Stimulated activated CD8-positive, alpha-beta memory T cell treated with anti-CD3 and anti-CD28 coated beads, Interleukin-7, amount 100 ng/mL, for 48 hours (primary cell): ENCODE measurements around the gene RTKN.
"Not testable (repeated sequence)": the region's sequence is repeated elsewhere in the genome, so short reads cannot be mapped to it uniquely, and the experiment has no call there.

Experiments used
- DNase-seq, 2 donors: peaks; one replicate each; pipeline ENCODE4 v3.0.0-alpha.2; 2020; ENCODE audit warnings: low read depth in 1 of 2; ENCODE audit errors: extremely low read depth in 1 of 2

The RTKN gene

DNA sequence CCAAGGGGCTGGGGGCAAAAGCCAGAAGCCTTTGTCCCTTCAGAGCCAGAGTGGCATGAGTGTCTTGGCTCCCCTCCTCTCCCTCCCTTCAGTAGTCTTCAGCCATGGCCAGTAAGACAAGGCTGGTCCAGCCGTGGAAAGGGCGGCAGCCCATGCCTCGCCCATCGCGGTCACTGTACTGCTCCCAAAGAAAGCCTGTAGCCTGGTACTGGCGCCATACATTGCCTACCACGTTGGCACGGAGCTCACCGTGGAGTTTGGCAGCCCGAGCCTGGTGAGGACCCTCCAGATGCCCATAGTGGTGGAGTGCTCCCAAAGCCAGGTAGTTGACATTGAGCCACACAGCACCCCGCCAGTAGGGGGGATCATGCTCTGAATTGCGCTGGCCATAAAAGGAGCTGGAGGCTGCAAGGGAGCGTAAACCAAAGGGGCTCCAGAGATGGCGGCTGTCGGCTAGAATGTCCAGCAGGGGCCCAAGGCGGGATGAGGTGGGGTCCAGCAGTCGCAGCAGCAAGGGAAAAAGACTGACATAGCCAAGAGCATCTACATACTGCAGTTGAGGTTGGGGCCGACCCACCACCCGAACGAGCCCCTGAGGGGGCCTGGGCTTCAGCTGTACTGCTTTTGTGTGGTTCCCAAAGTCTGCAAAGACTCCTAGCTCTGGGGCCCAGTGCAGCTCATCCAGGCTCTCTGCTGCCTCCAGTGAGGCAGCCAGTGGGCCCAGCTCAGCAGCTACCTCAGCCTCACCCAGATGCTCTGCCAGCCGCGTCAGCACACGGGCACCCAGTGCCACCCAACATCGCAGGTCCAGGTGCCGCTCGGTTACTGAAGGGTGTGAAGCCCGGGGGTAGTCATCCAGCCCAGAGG is 19.7 kb upstream of the RTKN start:
- no peak for DNase-seq

DNA sequence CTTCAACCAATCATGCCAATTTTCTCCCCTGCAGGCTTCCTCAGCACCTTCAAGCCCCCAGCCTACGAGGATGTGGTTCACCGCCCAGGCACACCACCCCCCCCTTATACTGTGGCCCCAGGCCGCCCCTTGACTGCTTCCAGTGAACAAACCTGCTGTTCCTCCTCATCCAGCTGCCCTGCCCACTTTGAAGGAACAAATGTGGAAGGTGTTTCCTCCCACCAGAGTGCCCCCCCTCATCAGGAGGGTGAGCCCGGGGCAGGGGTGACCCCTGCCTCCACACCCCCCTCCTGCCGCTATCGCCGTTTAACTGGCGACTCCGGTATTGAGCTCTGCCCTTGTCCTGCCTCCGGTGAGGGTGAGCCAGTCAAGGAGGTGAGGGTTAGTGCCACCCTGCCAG is 18.4 kb upstream of the RTKN start:
- DNase-seq: not testable (repeated sequence)

DNA sequence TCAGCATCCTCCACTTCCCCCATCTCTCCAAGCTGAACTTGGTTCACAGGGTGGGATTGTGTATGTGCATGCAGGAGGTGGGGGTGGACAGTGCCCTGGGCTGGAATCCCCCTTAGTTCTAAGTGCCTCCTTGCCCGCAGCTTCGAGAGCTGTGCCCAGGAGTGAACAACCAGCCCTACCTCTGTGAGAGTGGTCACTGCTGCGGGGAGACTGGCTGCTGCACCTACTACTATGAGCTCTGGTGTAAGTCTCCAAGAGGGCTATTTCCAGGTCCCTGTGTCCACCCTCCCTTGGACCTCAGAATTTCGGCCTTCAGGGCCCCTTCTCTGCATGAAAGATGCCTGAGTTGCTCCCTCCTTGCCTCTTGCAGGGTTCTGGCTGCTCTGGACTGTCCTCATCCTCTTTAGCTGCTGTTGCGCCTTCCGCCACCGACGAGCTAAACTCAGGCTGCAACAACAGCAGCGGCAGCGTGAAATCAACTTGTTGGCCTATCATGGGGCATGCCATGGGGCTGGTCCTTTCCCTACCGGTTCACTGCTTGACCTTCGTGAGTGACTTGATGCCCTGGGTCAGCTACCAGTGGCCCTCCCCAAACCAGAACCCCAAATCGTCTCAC is 17.9 kb upstream of the RTKN start:
- DNase-seq: not testable (repeated sequence)

DNA sequence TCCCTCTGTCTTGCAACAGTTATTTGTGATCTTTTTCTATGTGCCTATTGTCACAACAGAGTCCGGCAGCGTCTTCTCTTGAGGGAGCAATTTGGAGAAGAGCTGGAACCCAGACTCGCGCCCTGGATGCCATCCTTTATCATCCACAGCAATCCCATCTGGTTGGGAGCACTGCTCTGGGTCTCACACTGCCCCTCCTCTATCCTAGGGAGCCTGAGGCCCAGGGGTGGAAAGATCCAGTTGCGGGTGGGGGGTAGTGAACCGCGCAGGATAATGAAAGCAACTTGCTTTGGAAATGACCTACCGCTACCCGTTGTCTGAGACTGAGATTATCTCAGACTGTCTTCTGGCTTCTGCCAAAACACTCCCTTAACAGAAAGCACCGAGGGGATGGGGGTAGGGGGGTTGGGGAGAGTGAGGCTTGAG is 17.2 kb upstream of the RTKN start:
- no peak for DNase-seq

DNA sequence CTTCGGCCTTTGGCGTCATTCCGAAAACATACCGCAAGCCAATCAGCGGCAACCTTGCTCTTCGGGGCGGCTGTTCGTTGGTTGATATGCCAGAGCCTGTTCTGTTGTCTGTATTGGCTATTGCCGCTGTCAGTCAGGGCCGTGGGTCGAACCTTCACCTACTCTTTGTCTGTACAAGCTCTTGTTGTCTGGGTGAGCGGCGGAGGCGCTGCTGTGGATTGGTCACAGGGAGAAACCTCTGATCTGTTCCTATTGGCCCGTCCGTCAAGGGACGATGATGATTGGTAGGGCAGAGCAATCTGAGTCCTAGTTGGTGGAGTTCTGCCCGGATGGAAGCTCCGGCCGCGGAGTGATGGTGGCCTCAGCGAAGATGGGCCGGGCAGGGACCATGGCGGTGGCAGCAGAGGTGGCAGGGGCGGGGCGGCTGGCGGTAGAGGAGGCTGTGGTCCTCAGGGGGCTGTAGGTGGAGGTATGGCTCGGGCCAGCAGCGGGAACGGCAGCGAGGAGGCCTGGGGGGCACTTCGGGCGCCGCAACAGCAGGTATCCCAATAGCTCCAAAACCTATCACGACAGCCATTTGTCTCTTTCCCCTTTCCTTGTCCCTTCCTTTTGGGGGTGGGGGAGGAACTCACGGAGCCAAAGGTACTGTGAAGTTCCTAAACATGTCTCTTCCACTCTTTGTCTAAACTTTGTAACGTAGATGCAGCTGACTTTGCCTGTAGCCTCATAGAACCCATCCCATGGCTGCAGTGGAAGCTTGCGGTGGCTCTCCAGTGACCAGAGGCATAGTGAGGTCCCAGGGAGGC is 16.6 kb upstream of the RTKN start, which contains the start of gene WBP1:
TSS of gene WBP1 (plus strand) at position 307 of the 806 bp plus-strand sequence. CDS start at position 472, 165 bp downstream.
- peak; percentile 95 to 100 for DNase-seq

DNA sequence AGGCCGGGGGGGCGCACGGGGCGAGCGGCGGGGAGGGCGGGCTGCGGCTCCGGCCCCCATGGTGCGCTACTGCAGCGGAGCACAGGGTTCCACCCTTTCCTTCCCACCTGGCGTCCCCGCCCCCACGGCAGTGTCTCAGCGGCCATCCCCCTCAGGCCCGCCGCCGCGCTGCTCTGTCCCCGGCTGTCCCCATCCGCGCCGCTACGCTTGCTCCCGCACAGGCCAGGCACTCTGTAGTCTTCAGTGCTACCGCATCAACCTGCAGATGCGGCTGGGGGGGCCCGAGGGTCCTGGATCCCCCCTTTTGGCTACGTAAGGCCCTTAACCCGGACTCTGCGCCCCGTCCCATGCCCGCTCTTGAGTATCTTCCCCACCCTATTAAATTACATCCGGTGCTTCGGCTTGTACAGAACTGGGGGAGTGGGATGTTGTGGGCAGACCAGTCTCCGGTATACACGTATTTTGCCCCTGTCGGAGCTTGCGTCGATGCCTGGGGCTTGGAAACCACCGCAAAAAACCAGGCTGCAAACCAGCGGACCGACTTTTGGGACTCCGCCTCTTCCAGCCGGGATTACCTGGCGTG is 15.9 kb upstream of the RTKN start:
- peak; percentile 71 to 80 for DNase-seq

DNA sequence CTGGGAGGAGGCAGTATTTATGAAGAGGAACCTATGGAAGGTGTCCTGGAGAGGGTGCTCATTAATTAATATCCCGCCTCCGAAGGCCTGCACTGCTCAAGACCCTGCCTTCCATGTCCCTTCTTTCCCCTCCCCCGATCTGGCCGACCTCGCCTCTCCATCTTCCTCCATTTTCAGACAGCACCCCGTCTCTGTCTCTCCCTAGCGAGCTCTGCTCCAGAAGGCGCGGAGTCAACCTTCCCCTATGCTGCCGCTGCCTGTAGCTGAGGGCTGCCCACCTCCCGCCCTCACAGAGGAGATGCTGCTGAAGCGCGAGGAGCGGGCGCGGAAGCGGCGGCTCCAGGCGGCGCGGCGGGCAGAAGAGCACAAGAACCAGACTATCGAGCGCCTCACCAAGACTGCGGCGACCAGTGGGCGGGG is 15.4 kb upstream of the RTKN start:
- no peak for DNase-seq

DNA sequence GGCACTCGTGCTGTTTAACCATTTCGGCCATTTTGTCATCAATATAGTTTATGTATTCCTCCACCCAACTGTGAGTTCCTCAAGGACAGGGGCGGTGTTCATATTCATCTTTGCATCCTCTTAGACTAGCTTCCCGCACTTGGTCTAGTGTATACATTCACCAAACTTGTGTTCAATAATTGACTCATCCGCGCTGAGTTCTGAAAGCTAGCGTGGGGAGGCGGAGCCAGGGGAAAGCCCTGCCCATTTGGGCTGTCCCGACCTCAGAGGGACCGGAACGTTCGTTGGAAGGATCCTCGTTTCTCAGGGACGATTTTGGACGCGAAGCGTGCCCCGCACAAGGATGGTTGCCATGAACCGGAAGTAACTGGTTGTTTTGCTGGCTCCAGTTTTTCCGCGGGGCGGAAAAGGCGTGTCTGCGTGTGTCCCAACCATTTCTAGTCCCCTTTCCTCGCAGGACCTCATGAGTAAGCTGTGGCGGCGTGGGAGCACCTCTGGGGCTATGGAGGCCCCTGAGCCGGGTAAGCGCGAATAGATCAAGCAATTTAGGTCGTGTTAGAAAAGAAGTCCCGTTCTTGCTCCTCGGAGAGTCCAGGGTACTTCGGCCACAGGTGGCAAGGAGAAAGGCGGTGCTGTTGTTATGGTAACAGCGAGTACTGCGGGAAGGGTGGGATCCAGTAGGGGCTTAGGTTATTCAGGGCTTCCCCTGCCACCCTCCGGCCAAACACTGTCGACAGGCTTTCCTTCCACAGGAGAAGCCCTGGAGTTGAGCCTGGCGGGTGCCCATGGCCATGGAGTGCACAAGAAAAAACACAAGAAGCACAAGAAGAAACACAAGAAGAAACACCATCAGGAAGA is 13.1 kb upstream of the RTKN start, which contains the start of gene INO80B:
TSS of gene INO80B (plus strand) at position 434 of the 858 bp plus-strand sequence. CDS start at position 464, 30 bp downstream.
- peak; percentile 90 to 96 for DNase-seq

DNA sequence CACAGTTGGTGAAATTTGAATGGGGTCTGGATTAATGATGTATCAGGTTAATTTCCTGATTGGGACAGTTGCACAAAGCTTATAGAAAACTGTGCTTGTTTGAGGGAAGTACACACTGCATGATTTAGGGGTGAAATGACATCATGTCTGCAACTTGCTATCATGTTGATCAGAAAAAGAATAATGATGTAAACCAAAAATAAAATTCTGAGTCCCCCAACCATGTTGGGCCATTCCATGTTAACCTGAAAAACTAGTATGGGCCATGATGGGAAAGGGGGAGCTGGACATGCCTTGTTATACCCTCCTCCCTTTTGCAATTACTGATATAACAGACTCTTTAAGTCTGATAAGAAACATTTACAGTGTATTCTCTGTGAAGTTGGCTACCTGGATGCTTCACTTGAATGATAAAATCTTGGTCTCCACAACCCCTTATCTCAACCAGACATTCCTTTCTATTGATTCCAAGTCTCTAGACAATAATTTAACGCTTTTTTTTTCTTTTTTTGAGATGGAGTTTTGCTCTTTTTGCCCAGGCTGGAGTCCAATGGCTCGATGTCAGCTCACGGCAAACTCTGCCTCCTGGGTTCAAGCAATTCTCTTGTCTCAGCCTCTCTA is 8.9 kb upstream of the RTKN start:
- no peak for DNase-seq

DNA sequence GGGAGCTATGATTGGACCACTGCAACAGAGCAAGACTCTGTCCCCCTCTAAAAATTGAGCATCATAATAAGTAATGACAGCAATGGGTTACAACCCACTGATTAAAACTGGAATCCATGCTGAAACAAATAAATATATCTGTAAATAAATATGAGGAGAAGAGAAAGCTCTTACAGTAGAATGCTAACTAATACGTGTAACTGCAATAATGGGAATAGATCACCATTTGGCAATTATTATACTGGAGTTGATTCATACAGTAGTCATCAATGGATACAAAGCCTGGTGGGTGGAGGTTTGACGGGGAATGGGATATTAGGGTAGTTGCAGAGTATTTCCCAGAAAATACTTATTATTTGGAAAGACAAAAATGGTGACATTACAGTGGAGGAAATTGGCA is 7.0 kb upstream of the RTKN start:
- no peak for DNase-seq

DNA sequence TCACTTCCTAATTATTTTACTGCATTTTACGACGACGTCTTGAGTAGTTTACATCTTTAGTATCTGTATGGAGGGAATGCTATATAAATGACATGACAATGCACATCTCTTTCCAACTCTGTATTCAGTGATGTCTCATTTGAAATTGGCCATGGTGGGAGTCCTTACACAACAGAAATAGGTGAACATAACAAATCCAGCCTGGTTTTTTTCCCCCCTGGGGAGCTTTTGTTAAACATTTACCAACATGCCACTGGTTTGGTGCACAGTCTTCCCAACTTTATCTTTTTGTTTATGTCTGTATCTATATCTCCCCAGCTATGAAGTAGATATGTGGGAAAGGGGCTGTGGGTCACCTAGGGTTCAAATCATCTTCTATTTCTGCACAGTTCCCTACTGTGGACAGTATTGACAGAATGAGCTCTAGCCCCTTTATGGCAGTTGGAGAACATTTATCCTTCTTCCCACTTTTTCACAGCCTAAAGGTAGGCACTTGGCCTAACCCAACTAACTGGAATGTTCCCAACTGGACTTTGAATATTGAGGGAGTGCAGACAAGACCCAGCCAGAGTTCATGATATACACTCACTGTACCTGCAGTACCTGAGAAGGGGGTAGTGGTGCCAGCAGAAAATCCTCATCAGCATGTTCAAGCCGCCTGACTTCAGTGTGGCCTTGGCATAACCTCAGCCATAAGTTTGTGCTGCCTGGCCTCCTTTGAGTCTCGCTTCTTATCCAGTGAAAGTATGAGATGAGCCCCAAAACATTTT is 5.7 kb upstream of the RTKN start:
- no peak for DNase-seq

DNA sequence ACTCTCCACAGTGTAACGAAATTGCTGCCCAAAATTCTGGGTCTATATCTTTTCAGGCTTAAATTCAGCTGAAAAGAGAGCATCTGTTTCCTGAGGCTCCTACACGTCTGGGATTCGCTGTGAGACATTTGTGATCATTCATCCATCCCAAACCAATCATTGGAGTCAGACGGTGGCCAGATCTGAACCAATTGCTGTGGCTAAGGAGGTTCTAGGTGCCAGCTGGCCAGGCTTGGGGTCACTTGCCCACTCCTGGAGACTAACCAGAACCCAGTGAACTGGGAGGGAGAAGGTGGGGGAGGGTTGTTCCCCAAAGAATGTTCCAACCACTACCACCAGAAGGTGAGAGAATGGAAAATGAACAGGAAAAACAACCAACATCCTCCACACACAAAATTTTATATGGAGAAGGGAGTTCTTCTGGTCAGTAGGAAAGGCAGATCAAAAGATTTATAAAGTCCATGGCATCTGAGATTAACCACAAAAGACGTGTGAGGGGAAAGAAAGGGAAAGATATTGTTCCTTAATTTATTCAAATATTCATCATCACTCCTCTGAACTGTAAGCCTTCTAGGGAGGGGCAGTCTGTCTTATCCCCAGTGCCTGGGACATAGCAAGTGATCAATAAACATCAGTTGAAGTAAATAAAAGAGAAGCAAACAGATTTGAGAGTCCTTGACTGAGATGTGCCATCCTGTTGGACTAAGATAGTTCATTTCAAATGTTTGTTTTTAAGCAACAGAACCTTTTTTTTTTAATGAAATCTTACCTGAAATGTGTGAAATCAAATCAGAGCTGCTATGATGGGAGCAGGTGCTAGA is 3.0 kb upstream of the RTKN start:
- no peak for DNase-seq

DNA sequence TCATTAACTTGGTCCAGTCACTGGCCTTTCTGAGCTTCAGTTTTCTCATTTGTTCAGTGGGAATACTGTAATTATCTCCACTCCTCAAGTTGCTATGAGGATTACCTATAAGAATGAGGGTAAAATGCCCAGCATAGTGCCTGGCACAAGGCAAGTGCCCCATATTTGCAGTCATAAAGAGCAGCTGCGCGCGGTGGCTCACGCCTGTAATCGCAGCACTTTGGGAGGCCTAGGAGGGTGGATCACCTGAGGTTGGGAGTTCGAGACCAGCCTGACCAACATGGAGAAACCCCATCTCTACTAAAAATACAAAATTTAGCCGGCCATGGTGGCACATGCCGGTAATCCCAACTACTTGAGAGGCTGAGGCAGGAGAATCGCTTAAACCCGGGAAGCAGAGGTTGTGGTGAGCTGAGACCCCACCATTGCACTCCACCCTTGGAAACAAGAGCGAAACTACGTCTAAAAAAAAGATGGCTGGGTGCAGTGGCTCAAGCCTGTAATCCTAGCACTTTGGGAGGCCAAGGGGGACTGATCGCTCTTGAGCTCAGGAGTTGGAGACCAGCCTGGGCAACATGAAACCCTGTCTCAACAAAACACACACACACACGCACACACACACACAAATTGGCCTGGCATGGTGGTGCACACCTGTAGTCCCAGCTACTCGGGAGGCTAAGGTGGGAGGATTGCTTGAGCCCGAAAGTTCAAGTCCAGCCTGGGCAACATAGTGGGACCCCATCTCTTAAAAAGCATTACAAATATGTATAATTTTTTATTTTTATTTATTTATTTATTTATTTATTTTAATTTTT is 953 bp upstream of the RTKN start:
- not testable (repeated sequence) for DNase-seq

DNA sequence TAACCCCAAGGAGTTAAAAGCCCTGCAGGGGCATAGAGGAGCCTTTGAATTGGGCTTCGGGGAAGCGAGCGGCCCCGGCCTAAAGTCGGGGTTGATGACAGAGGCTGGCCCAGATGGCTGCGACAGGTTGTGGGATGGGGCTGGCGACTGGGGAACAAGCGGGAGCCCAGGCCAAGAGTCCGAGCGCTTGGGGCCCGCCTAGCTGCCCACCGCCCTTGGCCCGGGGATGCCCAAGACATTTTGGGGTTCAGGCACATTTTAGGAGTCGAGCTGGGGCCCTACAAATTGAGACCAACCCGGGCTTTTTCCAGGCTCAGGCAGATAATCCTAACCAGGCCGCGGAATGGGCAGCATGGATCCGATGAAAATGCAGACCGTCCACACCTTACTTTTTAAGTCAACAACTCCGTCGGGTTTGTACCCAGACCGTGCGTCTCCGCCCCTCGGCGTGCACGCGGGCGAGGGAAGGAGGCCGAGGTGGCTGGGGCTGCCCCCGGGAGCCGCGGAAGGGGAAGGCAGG is 507 bp downstream of the RTKN start:
- DNase-seq: no peak

DNA sequence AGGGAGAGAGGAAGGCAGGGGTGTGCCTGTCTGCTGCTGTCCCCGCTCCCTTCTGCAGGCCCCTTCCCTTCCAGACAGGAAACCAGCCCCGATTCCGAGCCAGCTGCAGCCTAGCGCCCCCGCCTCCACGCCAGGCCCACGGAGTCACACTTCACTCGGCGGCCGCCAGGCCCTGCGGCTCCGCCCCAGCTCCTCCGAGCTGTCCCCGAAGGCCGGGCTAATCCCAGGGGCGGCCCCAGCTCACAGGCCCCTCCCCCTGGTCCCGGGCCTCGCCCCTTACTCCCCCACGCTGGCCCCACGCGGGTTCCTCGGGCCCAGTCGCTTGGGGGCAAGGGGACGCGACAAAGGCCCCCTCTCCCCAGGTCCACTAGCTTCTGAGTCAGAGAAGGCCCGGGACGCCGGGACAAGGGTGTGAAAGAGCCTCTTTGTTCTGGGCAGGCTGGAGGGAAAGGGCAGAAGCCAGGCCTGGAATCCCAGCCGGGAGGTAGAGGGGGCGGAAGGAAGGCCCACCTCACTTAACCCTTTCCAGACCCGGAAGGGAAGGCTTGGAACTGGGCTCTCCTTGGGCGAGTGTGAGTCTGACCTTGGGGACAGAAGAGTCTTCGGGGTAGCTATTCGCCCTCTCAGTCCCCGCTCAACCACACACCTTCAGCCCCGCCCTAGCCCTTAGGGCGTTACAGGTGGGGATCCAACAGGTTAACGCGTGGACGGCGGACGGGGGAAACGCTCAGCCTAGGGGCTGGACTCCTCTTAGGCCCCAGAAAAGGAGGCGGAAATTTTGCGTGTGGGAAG is 1.2 kb downstream of the RTKN start:
- peak in 1 of 2 donors; percentile 39 for DNase-seq

DNA sequence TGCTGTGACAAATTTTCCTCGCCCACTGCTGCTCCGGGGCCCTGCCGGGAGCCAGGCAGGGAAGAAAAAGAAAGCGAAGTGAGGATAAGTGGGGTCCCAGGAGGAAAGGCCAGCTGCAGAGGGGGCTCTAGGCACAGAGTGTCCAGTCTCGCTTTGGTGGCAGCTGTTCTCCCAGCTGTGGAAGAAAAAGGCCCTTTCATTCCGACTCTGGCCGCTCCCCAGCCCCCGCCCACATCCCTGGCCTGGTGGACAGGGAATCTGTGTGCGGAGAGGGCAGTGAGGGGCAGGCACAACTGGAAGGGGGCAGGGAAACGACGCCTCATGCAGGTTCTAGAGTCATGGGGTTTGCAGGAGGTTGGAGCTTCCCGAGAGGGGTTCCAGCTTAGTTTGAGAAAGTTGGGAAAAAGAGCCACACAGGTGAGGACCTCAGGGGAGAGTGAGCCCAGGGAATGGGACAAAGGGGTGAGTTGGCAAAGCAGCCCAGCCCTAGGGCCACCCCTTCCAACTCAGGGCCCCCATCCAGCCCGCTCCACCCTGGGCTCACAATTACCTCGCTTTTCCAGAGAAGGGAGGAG is 1.8 kb downstream of the RTKN start:
- no peak for DNase-seq
